T-helper 2 cell (primary cell): ENCODE measurements around the gene MAP3K19.
"Not testable (repeated sequence)": the region's sequence is repeated elsewhere in the genome, so short reads cannot be mapped to it uniquely, and the experiment has no call there.

Source experiments
- DNase-seq, 5 experiments: peaks; one replicate each; pipeline versions ENCODE4 v3.0.0 to v3.0.0-alpha.2; 2012 to 2022

MAP3K19 gene

GRCh38 chr2:134979221-134979620 is 68.0 kb downstream of the MAP3K19 start:
- no peak for DNase-seq

- not testable (repeated sequence) for DNase-seq
These were observed 70.1 kb downstream of the MAP3K19 start for GRCh38 chr2:134977104-134977503.

GRCh38 chr2:134976074-134976702 is 71.1 kb downstream of the MAP3K19 start:
- DNase-seq, result no peak

- no peak for DNase-seq
These were observed 71.8 kb downstream of the MAP3K19 start for GRCh38 chr2:134975281-134976009.

GRCh38 chr2:134973241-134974138 is 73.8 kb downstream of the MAP3K19 start:
- peak in 1 of 5 experiments; percentile 61 for DNase-seq

GRCh38 chr2:134967166-134967565 is 80.1 kb downstream of the MAP3K19 start:
- DNase-seq, result not testable (repeated sequence)

- DNase-seq, result no peak
These were observed 89.8 kb downstream of the MAP3K19 start for GRCh38 chr2:134957477-134957876.

GRCh38 chr2:134955744-134956143 is 91.5 kb downstream of the MAP3K19 start:
- DNase-seq, result peak in 1 of 5 experiments; percentile 70

GRCh38 chr2:134954065-134954464 is 93.2 kb downstream of the MAP3K19 start:
- no peak for DNase-seq

- no peak for DNase-seq
These were observed 94.6 kb downstream of the MAP3K19 start for GRCh38 chr2:134952608-134953007.

- no peak for DNase-seq
These were observed 96.4 kb downstream of the MAP3K19 start for GRCh38 chr2:134950886-134951285.

GRCh38 chr2:134949981-134950708 is 97.1 kb downstream of the MAP3K19 start:
- peak in 1 of 5 experiments; percentile 15 for DNase-seq

- no peak for DNase-seq
These were observed 101.2 kb downstream of the MAP3K19 start for GRCh38 chr2:134946073-134946472.

- DNase-seq, result no peak
These were observed 102.3 kb downstream of the MAP3K19 start for GRCh38 chr2:134944975-134945374.

GRCh38 chr2:134943540-134943939 is 103.7 kb downstream of the MAP3K19 start:
- no peak for DNase-seq

- DNase-seq, result no peak
These were observed 110.6 kb downstream of the MAP3K19 start for GRCh38 chr2:134936691-134937090.

GRCh38 chr2:134934641-134935040 is 112.6 kb downstream of the MAP3K19 start:
- no peak for DNase-seq

- DNase-seq, result no peak
These were observed 113.1 kb downstream of the MAP3K19 start for GRCh38 chr2:134934150-134934549.

- DNase-seq, result no peak
These were observed 113.5 kb downstream of the MAP3K19 start for GRCh38 chr2:134933732-134934131.

GRCh38 chr2:134932864-134933526 is 114.3 kb downstream of the MAP3K19 start:
- no peak for DNase-seq

GRCh38 chr2:134927195-134927594 is 120.1 kb downstream of the MAP3K19 start:
- DNase-seq, result no peak
